Keratinocyte (primary cell): ENCODE results near the gene MIS18BP1. TPM values are rescaled to one million over a fixed set of nuclear protein-coding genes. Genes with fewer than 3 reads are reported as not detected.

Experiments used
- DNase-seq: peaks from one replicate; pipeline ENCODE4 v3.0.0-alpha.2; 2011; ENCODE audit warnings: low read depth, missing footprints, low spot score
- FAIRE-seq: peaks from 2 replicates; lab custom pipeline; 2011; peaks lifted over from hg19 to GRCh38; lab: Jason Lieb, UNC
- H2AFZ ChIP-seq: 2 replicates; pipeline ENCODE4 v1.6.0; 2012; ENCODE audit warnings: low read length, control low read depth, inconsistent platforms; ENCODE audit not compliant: control insufficient read depth
- H3K27ac ChIP-seq: 2 replicates; pipeline ENCODE4 v1.5.1; 2011; ENCODE audit warnings: low read length; ENCODE audit not compliant: control insufficient read depth, insufficient read depth
- H3K27me3 ChIP-seq: 3 replicates; pipeline ENCODE4 v1.6.0; 2011; ENCODE audit warnings: low read length; ENCODE audit not compliant: control insufficient read depth, insufficient read depth; ENCODE audit errors: extremely low read depth
- H3K36me3 ChIP-seq, 2 experiments: 2 replicates in 1 of 2; 3 replicates in 1 of 2; pipeline ENCODE4 v1.5.1; 2011; ENCODE audit warnings: low read length in 2 of 2, mild to moderate bottlenecking in 1 of 2; ENCODE audit not compliant: control insufficient read depth in 2 of 2, insufficient read depth in 2 of 2; ENCODE audit errors: extremely low read depth in 1 of 2
- H3K4me1 ChIP-seq: 3 replicates; pipeline ENCODE4 v1.5.1; 2011; ENCODE audit warnings: low read length; ENCODE audit not compliant: control insufficient read depth, insufficient read depth; ENCODE audit errors: extremely low read depth
- H3K4me2 ChIP-seq: 3 replicates; pipeline ENCODE4 v1.6.0; 2011; ENCODE audit warnings: low read depth, low read length; ENCODE audit not compliant: control insufficient read depth, insufficient read depth; ENCODE audit errors: extremely low read depth
- H3K4me3 ChIP-seq, 3 experiments: fragments of 200-600 bp in 1 of 3; sonication (generic) in 1 of 3; 2 replicates in 2 of 3; 3 replicates in 1 of 3; pipeline ENCODE4 v1.5.1; 2011 to 2016; ENCODE audit warnings: low read length in 3 of 3, mild to moderate bottlenecking in 3 of 3, control low read depth in 2 of 3, inconsistent platforms in 1 of 3, low read depth in 1 of 3, mixed read lengths in 1 of 3, mixed run types in 1 of 3, moderate library complexity in 1 of 3; ENCODE audit not compliant: control insufficient read depth in 2 of 3, insufficient read depth in 2 of 3; ENCODE audit errors: extremely low read depth in 1 of 3
- H3K79me2 ChIP-seq: 2 replicates; pipeline ENCODE4 v1.6.0; 2012; ENCODE audit warnings: low read length; ENCODE audit not compliant: control insufficient read depth, insufficient read depth
- H3K9ac ChIP-seq: 3 replicates; pipeline ENCODE4 v1.6.0; 2011; ENCODE audit warnings: low read length; ENCODE audit not compliant: control insufficient read depth, insufficient read depth; ENCODE audit errors: extremely low read depth
- H3K9me1 ChIP-seq: 3 replicates; pipeline ENCODE4 v1.6.0; 2011; ENCODE audit warnings: low read length; ENCODE audit not compliant: control insufficient read depth, insufficient read depth; ENCODE audit errors: extremely low read depth
- H3K9me3 ChIP-seq: 2 replicates; pipeline ENCODE4 v1.5.1; 2012; ENCODE audit warnings: low read depth, low read length; ENCODE audit not compliant: control insufficient read depth
- H4K20me1 ChIP-seq: 3 replicates; pipeline ENCODE4 v1.6.0; 2011; ENCODE audit warnings: low read length; ENCODE audit not compliant: control insufficient read depth, insufficient read depth; ENCODE audit errors: extremely low read depth
- EZH2 ChIP-seq: IDR thresholded peaks from one replicate; pipeline ENCODE4 v1.6.1; 2012; ENCODE audit warnings: inconsistent platforms, mild to moderate bottlenecking, low read length, moderate library complexity
- dilution Hi-C: fragments of 300-500 bp; cut with MboI; formaldehyde crosslinking; loops from one replicate; pipeline ENCODE4 v1.7.0; 2020; ENCODE audit warnings: low sequenced_read_pairs; ENCODE audit not compliant: extremely low pct_ligation_motif_present
- polyA plus RNA-seq, 5 experiments: library from polyadenylated mRNA; depleted of rRNA in 3 of 5; stranded (reverse) in 3 of 5; stranded (forward) in 1 of 5; unstranded in 1 of 5; fragments of >200 nt; gene quantifications; 1 replicate in 1 of 5; 2 replicates in 3 of 5; 3 replicates in 1 of 5; pipeline versions ENCODE4 v1.2.1 to v1.2.3, GENCODE V29; 2011 to 2012; ENCODE audit warnings: missing spikeins in 2 of 5, low read depth in 1 of 5, low replicate concordance in 1 of 5
- TF ChIP-seq, protein P1 (sequence below), 3 experiments: IDR thresholded peaks in 1 of 3; conservative IDR thresholded peaks in 1 of 3; optimal IDR thresholded peaks in 1 of 3; 2 replicates in 2 of 3; 3 replicates in 1 of 3; pipeline versions ENCODE3 to v1.5.1; 2011; ENCODE audit warnings: low read length in 3 of 3, mild to moderate bottlenecking in 3 of 3, moderate library complexity in 2 of 3, control low read depth in 1 of 3, inconsistent platforms in 1 of 3; ENCODE audit not compliant: insufficient read depth in 2 of 3; ENCODE audit errors: extremely low read depth in 1 of 3

MIS18BP1 gene
- polyA plus RNA-seq, 1 donor (not counting 4 experiments of a cell fraction or from before 2014, with no cell fraction given), result 20.2 TPM

DNA sequence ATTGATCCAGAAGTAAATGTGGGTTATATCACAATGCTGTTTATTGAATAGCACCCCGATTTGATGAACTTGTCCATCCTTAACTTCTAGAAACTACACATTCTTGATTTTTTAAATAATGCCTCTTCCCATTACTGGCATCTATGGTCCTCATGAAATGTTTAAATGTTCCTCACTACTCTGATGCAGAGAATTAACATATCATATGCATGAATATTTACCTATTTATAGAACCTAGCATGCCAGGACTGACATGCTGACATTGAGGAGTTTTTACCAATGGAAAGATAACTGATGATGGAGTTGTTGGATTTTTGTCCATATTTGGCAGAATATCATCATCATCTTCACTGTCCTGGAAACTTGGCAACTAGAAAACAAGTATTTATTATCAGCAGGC lies 42.8 kb downstream of the MIS18BP1 start:
- Histone ChIP-seq H3K9me3 (no peaks in the 10 kb centered on the region), H3K9me1 (no peaks in the 10 kb centered on the region), H3K27me3 (no peaks in the 10 kb centered on the region), H3K4me1 (no peaks in the 10 kb centered on the region), H3K36me3 (peaks cover 2 to 3% of the 10 kb centered on the region in 2 experiments), H3K79me2 (no peaks in the 10 kb centered on the region), H3K27ac (no peak overlapping the region), H3K4me2 (no peak overlapping the region), H2AFZ (no peak overlapping the region), H4K20me1 (no peaks in the 10 kb centered on the region), H3K4me3 (no peak overlapping the region), H3K9ac (no peak overlapping the region)
- TF ChIP-seq EZH2, result no peak
- TF ChIP-seq, protein P1, sequence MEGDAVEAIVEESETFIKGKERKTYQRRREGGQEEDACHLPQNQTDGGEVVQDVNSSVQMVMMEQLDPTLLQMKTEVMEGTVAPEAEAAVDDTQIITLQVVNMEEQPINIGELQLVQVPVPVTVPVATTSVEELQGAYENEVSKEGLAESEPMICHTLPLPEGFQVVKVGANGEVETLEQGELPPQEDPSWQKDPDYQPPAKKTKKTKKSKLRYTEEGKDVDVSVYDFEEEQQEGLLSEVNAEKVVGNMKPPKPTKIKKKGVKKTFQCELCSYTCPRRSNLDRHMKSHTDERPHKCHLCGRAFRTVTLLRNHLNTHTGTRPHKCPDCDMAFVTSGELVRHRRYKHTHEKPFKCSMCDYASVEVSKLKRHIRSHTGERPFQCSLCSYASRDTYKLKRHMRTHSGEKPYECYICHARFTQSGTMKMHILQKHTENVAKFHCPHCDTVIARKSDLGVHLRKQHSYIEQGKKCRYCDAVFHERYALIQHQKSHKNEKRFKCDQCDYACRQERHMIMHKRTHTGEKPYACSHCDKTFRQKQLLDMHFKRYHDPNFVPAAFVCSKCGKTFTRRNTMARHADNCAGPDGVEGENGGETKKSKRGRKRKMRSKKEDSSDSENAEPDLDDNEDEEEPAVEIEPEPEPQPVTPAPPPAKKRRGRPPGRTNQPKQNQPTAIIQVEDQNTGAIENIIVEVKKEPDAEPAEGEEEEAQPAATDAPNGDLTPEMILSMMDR (optimal IDR thresholded peaks at IDR 0.05 in 1 of 3, IDR thresholded peaks at IDR 0.05 in 1 of 3, conservative IDR thresholded peaks at IDR 0.05 in 1 of 3; ENCODE audit: extremely low read depth in 1 of 3, insufficient read depth in 2 of 3, low read length in 3 of 3), result no peak
- DNase-seq (no peak), FAIRE-seq (no peak)
- dilution Hi-C loops, result no loop called here

DNA sequence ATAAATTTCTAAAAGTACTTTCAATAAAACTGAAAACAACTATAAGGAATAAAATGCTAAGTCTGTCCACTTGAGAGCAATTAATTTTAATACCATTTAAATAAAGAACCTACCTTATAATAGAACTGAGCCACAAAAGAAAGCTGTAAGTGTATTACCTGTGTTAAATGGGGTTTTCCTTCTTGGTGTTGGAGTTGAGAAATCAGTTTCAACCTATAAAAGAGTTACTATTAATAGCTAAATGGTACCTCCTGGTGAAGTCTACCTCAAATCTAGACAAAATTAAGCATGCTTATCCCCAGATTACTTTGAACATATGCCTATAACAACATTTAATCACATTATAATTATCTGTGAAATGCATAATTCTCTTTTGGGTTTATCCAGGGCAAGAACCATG lies 48.8 kb downstream of the MIS18BP1 start:
- Histone ChIP-seq H3K9ac (no peak overlapping the region), H3K79me2 (no peaks in the 10 kb centered on the region), H3K4me1 (peaks cover 4% of the 10 kb centered on the region), H4K20me1 (no peaks in the 10 kb centered on the region), H3K9me1 (no peaks in the 10 kb centered on the region), H3K4me2 (no peak overlapping the region), H3K4me3 (no peak overlapping the region), H3K9me3 (no peaks in the 10 kb centered on the region), H3K27me3 (no peaks in the 10 kb centered on the region), H3K36me3 (peaks cover 0 to 7% of the 10 kb centered on the region in 2 experiments), H3K27ac (no peak overlapping the region), H2AFZ (no peak overlapping the region)
- no peak for DNase-seq
- no peak for TF ChIP-seq EZH2
- dilution Hi-C loops, result no loop called here
- no peak for FAIRE-seq

DNA sequence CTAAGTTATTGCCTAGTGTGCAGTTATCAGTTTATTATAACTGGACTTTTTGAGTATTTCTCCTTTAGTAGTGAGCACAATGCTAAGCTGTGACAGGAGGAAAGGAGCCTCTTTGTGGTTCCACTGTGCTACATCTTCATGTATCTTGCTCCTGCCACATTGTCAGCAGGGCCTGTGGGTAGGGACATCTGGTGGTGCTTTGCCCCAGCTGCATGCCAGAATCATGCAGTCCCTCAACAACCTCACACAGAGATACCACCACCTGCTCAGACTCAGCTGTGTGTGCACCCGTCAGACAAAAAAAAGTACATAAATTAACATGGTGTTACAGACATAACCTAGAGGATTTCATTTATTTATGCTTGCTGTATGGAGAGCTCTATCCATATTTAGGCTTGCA lies 51.1 kb downstream of the MIS18BP1 start:
- DNase-seq (no peak), FAIRE-seq (no peak)
- Histone ChIP-seq H4K20me1 (no peaks in the 10 kb centered on the region), H3K4me1 (peaks cover 15% of the 10 kb centered on the region), H3K9me1 (no peaks in the 10 kb centered on the region), H3K79me2 (no peaks in the 10 kb centered on the region), H3K4me3 (no peak overlapping the region), H3K36me3 (peaks cover 0 to 7% of the 10 kb centered on the region in 2 experiments), H3K9me3 (no peaks in the 10 kb centered on the region), H3K9ac (no peak overlapping the region), H3K27me3 (no peaks in the 10 kb centered on the region), H3K4me2 (no peak overlapping the region), H2AFZ (no peak overlapping the region), H3K27ac (no peak overlapping the region)
- dilution Hi-C loops, result no loop called here
- TF ChIP-seq EZH2, result no peak
- TF ChIP-seq, protein P1 (optimal IDR thresholded peaks at IDR 0.05 in 1 of 3, IDR thresholded peaks at IDR 0.05 in 1 of 3, conservative IDR thresholded peaks at IDR 0.05 in 1 of 3; ENCODE audit: extremely low read depth in 1 of 3, insufficient read depth in 2 of 3, low read length in 3 of 3), result peak in 2 of 3 experiments; percentile 37 to 62
